Panc1 (cell line): ENCODE data around the gene MMP23B.

Experiments
- POLR2AphosphoS5 ChIP-seq: IDR thresholded peaks from 2 replicates; pipeline ENCODE4 v1.6.1; 2012; ENCODE audit warnings: mild to moderate bottlenecking, low read depth, low read length, moderate library complexity
- TF ChIP-seq, protein P1 (sequence below): fragments of 450-650 bp; IDR thresholded peaks from 2 replicates; pipeline ENCODE4 v1.5.1; 2017; ENCODE audit warnings: mild to moderate bottlenecking

DNA sequence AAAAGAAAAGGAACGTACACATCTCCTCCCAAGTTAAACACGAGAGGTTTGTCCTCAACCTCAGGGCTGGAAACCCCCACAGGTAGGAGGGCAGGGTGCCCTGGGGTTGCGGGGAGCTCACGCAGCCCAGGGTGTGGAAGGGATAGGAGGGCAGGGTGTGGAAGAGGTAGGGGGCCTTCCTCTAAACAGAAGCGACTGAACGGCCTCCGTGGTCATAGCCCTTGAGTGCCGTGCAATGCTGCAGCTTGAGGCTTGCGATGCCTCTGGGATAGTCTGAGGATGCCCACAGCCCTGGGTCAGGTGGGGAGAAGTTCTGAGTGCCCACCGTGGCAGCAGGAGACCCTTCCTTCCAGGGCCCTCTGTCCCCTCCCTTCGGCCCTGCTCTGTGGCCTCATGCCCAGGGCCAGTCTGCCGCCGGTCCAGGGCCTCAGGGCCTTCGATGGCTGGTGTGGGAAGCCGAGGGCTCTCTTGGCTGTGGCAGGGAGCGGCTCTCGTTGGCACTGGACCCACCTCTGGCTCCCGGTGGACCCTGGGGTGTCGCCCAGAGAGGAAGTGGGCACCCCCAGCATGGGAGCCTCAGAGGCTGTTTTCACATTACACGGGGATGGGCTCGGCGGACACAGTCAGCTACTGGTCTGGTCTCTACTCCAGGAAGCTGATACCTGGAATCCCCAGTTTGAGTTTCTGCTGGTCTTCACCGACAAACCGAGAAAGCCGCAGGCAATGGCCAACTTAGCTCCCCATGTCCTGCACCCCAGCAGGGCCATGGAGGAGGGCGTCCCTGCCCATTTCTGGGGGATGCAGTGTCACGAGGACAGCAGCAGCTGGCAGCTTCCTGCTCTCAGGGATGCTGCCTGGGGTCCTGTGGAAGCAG is 33.2 kb downstream of the MMP23B start:
- TF ChIP-seq POLR2AphosphoS5: no peak
- TF ChIP-seq, protein P1, sequence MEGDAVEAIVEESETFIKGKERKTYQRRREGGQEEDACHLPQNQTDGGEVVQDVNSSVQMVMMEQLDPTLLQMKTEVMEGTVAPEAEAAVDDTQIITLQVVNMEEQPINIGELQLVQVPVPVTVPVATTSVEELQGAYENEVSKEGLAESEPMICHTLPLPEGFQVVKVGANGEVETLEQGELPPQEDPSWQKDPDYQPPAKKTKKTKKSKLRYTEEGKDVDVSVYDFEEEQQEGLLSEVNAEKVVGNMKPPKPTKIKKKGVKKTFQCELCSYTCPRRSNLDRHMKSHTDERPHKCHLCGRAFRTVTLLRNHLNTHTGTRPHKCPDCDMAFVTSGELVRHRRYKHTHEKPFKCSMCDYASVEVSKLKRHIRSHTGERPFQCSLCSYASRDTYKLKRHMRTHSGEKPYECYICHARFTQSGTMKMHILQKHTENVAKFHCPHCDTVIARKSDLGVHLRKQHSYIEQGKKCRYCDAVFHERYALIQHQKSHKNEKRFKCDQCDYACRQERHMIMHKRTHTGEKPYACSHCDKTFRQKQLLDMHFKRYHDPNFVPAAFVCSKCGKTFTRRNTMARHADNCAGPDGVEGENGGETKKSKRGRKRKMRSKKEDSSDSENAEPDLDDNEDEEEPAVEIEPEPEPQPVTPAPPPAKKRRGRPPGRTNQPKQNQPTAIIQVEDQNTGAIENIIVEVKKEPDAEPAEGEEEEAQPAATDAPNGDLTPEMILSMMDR: no peak
